HUES6 (cell line): ENCODE measurements around the gene NGB.
"Not testable (repeated sequence)": the region's sequence is repeated elsewhere in the genome, so short reads cannot be mapped to it uniquely, and the experiment has no call there.

Source experiments
- H3K27ac ChIP-seq: 2 replicates; pipeline ENCODE4 v1.7.0; 2013; ENCODE audit warnings: low read depth, mild to moderate bottlenecking, low read length, inconsistent platforms
- H3K27me3 ChIP-seq: 2 replicates; pipeline ENCODE4 v1.6.1; 2013; ENCODE audit warnings: low read length; ENCODE audit not compliant: control insufficient read depth, insufficient read depth
- H3K36me3 ChIP-seq: 2 replicates; pipeline ENCODE4 v1.6.1; 2013; ENCODE audit warnings: low read length; ENCODE audit not compliant: control insufficient read depth, insufficient read depth
- H3K4me1 ChIP-seq: 2 replicates; pipeline ENCODE4 v1.6.1; 2013; ENCODE audit warnings: low read length; ENCODE audit not compliant: control insufficient read depth, insufficient read depth
- H3K4me3 ChIP-seq: 2 replicates; pipeline ENCODE4 v1.5.1; 2013; ENCODE audit warnings: low read depth, low read length
- H3K9ac ChIP-seq: one replicate; pipeline ENCODE4 v1.6.1; 2013; ENCODE audit warnings: mild to moderate bottlenecking, low read length
- H3K9me3 ChIP-seq: 2 replicates; pipeline ENCODE4 v1.6.1; 2013; ENCODE audit warnings: low read depth, low read length; ENCODE audit not compliant: control insufficient read depth, insufficient read depth

The NGB gene

DNA sequence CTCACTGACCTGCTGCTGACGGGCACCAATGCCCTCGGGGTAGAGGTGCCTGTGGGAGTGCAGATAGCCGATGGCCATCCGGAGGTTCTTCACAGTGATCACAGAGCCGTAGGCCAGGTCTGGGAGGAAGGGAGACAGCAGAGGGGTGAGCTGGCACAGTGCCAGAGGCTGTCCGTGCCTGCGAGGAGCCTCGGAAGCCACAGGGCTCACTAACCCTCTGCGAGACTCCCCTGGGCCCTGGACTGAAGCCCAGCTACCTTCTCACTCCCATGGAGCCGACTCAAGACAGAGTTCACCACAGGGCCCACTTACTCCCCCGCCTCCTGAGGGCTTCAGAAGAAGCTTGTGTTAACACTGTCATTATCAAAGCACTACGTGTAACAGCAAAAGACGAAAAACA, 25.1 kb upstream of the NGB start:
- Histone ChIP-seq H3K4me3 (no peak overlapping the region), H3K27me3 (no peaks in the 10 kb centered on the region), H3K9me3 (no peaks in the 10 kb centered on the region), H3K9ac (no peak overlapping the region), H3K4me1 (peaks cover under 1% of the 10 kb centered on the region; the same call in 1 of the 2 replicates), H3K27ac (no peak overlapping the region), H3K36me3 (peaks cover 33% of the 10 kb centered on the region)

DNA sequence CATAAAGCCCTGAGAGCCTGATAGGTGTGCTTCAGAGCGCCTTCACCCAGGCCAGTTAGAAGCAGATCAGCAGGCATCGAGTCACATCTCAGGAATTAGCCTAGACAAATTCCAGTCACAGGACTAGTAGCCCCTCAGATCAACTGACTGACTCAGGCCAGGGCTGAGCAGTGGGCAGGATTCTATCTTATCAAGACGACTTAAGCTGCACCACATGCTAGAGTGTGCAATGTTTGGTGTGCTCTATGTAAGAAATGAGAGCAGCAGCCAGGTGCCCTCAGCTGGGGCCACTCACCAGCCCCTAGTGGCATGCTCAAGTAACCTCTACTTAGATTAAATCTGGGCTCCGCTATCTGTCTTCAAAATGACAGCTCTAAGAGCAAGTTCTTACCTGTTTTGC, 19.7 kb upstream of the NGB start:
- H3K36me3 ChIP-seq, result peaks cover 37% of the 10 kb centered on the region
- H3K4me3 ChIP-seq, result no peak overlapping the region
- H3K27ac ChIP-seq, result no peak overlapping the region
- no peaks in the 10 kb centered on the region; the same call in 1 of the 2 replicates for H3K4me1 ChIP-seq
- H3K9ac ChIP-seq, result no peak overlapping the region
- no peaks in the 10 kb centered on the region for H3K9me3 ChIP-seq
- no peaks in the 10 kb centered on the region for H3K27me3 ChIP-seq

DNA sequence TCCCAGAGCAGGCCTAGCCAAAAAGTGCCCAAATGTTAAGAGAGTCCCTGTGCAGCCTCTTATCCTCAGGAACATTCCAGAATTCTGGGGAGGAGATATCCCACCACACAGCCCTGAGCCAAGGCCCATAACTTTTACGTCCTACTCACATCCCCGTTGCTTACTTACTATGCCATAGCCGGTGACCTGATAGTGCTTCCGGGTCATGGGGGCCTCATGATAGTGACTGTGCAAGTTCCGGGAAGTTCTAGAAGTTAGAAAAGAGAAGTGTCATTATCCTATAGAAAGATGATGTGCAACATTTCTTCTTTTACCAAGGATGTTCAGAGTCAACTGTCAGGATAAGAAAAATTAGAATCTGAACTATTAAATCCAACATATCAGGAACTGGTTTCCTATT, 15.6 kb upstream of the NGB start:
- H3K9me3 ChIP-seq, result no peaks in the 10 kb centered on the region

DNA sequence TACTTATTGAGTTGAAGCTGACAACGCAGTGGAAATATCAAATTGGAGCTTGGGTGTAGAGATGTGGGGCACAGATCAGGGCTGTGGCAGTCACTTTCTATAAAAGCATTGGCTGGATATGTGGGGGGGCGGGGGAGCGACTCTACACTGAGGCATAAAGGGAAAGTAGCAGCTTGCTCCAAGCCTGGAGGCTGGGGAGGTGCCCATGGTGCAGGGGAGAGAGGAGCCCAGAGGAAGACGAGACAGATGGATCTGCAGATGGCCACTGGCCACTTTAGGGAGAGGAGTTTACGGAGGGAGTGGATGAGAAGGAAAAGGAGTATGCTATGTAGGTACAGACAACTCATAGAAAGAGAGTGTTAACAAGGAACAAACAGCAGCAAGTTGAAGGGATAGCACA, 13.5 kb upstream of the NGB start:
- Histone ChIP-seq H3K4me1 (no peaks in the 10 kb centered on the region), H3K9me3 (no peaks in the 10 kb centered on the region), H3K27me3 (no peaks in the 10 kb centered on the region), H3K27ac (no peak overlapping the region), H3K9ac (no peak overlapping the region), H3K36me3 (peaks cover 64% of the 10 kb centered on the region), H3K4me3 (no peak overlapping the region)

More for the DNA sequence above, 15.6 kb upstream of the NGB start:
- Histone ChIP-seq H3K4me1 (no peaks in the 10 kb centered on the region; the same call in 1 of the 2 replicates), H3K36me3 (peaks cover 55% of the 10 kb centered on the region), H3K9ac (no peak overlapping the region), H3K4me3 (no peak overlapping the region), H3K27ac (no peak overlapping the region), H3K27me3 (no peaks in the 10 kb centered on the region)

DNA sequence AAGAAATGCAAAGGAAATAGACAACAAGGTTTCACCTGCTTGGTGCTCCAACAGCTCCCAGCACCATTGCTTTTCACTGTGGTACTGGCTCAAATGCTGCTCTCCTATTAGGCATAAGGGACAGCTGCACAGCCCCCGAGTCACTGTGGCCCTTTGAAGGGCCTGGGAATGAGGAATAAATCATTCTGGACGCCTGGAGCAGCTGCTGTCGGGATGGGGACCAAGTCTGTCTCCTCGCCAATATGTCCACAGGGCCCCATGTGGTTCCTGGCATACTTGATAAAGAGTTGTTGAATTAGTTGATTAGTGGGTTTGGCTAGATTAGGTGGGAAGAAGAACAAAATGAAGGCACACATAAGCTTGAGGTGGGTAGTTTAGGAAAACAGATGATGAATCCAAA, 13.1 kb upstream of the NGB start:
- Histone ChIP-seq H3K4me1 (no peaks in the 10 kb centered on the region), H3K4me3 (no peak overlapping the region), H3K27me3 (no peaks in the 10 kb centered on the region), H3K9me3 (no peaks in the 10 kb centered on the region), H3K9ac (no peak overlapping the region), H3K36me3 (peaks cover 68% of the 10 kb centered on the region), H3K27ac (no peak overlapping the region)

DNA sequence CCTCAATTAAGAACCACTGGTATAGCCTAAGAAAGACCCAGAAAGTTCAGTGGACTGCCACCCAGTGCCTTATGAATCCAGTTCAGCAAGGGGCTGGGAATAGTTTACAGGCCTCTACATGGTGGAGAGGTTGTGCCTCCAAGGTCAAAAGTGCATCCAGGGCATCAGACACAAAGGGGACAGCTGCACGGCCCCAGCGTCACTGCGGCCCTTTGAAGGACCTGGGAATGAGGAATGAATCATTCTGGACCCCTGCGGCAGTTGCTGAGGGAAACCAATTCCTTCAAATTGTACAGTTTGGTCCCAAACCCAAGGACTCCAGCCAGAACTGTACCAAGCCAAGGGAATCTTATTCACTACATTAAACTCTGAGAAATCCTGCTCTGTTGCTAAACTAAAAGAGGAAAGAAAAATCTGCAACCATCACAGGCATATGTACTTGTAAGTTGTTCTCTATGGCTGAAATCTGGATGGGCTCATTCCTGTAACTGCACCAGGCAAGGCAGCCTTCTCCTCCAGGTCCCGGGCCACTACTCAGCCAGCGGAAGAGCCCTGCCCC, 10.9 kb upstream of the NGB start:
- H3K4me3 ChIP-seq, result no peak overlapping the region
- H3K27ac ChIP-seq, result no peak overlapping the region
- no peaks in the 10 kb centered on the region for H3K4me1 ChIP-seq
- H3K9ac ChIP-seq, result no peak overlapping the region
- H3K36me3 ChIP-seq, result peaks cover 67% of the 10 kb centered on the region
- H3K27me3 ChIP-seq, result no peaks in the 10 kb centered on the region
- no peaks in the 10 kb centered on the region for H3K9me3 ChIP-seq

DNA sequence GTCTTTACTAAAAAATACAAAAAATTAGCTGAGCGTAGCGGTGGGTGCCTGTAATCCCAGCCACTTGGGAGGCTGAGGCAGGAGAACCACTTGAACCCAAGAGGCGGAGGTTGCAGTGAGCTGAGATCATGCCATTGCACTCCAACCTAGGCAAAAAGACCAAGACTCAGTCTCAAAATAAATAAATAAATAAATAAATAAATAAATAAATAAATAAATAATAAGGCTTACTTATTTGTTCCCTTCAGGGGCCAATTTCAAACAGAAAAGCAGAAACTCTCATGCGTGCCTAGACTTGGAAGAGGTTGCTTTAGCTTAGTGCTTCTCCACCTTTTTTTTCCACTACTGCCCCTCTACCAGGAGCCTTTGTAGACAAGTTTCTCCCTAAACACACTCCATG, 9.9 kb upstream of the NGB start:
- not testable (repeated sequence) for H3K4me3 ChIP-seq, H3K9me3 ChIP-seq, H3K27ac ChIP-seq, H3K4me1 ChIP-seq, H3K9ac ChIP-seq, H3K27me3 ChIP-seq
- peaks cover 57% of the 10 kb centered on the region for H3K36me3 ChIP-seq

DNA sequence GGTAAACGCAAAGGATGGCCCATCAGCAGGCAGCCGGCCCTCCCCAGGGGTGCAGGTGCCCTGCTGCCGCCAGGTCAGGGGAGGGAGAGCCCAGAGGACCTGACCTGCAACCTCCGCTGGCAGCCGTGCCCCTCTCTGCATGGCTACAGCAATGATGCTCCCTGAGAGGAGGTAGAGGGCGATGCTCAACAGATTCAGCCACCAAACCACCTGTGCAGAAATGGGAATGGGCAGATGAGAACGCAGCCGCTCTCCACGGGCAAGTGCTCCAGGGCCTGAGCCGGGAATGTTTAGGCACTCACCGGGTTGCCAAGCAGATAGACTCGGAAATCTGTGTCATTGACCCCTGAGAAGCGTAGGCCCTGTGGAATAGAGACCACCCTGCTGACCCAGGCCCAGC, 8.7 kb upstream of the NGB start:
- no peaks in the 10 kb centered on the region for H3K9me3 ChIP-seq
- no peak overlapping the region for H3K27ac ChIP-seq
- H3K4me1 ChIP-seq, result no peaks in the 10 kb centered on the region
- no peak overlapping the region for H3K9ac ChIP-seq
- H3K27me3 ChIP-seq, result no peaks in the 10 kb centered on the region
- no peak overlapping the region for H3K4me3 ChIP-seq
- H3K36me3 ChIP-seq, result peaks cover 45% of the 10 kb centered on the region

DNA sequence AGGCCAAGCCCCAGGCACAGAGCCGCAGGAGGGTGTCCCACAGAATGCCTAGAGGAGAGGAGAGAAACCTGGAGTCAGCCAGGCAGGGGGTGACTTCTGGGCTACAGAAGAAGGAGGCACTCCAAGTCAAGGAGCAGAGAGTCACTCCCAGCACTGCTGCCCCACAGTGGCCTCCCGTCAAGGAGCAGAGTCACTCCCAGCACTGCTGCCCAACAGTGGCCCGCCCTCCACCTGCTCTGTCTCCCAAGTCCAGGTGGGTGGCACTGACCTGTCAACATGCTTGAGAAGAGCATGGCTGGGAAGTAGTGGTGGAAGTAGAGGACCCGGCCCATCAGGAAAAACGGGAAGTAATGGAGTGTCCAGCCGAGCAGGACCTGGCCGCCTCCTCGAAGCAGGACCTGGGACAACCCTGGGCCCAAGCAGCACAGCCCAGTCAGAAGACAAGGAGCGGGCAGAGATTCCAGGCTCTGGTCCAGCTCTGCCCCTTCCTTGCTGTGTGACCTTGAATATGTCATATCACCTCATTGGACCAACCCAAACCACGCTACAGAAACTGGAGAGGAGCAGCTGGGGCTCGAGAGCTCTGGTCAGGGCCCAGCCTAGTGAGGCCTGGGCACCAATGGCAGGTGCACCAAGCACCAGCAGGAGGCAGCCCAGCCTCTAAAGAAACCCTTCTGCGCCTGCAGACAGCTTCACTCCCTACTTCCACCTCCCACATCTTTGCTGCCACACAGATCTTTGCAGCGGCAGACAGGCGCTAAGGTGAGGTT, 7.6 kb upstream of the NGB start:
- Histone ChIP-seq H3K27ac (no peak overlapping the region), H3K9ac (no peak overlapping the region), H3K4me1 (no peaks in the 10 kb centered on the region), H3K27me3 (peaks cover 3% of the 10 kb centered on the region; the same call in 1 of the 2 replicates), H3K9me3 (no peaks in the 10 kb centered on the region), H3K4me3 (no peak overlapping the region), H3K36me3 (peaks cover 35% of the 10 kb centered on the region)

DNA sequence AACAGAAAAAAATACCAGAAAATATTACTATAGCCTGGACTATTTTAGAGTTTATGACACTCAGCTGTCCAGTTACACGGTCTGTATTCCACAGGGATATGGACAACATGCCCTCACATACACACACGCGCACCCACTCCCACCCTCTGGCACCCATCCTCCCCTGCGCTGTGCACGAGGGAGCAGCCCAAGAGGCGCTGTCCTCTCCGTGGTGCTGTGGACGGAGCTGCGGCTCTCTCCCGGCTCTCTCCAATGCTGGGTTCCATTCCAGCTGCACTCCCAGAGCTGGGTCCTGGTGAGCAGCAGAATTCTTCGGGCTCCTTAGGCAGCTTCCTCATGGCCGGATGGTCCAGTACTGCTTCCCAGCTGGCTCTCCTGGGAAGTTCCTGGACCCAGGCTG, 6.0 kb upstream of the NGB start:
- no peak overlapping the region for H3K27ac ChIP-seq
- no peak overlapping the region for H3K9ac ChIP-seq
- peaks cover 28% of the 10 kb centered on the region for H3K36me3 ChIP-seq
- no peaks in the 10 kb centered on the region for H3K4me1 ChIP-seq
- H3K4me3 ChIP-seq, result no peak overlapping the region
- H3K27me3 ChIP-seq, result peaks cover 16% of the 10 kb centered on the region
- no peaks in the 10 kb centered on the region for H3K9me3 ChIP-seq

DNA sequence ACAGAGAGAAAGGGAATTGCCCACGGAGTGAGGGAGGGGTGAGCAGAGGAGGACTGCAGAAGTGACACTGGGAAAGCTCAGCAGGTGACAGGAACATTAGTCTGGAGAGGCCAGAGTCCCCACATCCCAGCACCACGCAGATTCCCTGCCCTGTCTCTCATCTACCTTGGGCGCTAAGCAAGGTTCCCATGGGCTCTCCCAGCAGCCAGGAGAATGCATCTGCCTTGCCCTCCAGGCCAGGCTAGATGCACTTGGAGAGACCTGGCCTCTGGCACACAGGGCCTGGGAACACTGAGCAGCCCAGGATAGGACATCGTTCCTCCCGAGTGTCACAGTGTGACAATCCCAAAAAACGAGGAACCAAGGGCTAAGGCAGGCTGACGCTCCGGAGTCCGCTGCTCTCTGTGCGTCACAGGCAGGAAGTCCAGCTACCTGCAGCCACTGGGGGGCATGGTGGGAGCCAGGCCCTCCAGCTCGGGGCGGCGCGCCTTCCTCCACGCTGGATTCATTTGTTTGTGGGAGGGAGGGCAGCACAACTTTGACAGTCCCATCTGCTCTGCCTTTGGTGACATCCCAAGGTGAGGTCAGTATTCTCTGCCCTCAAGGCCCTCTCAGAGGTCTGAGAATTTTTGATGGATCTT, 5.4 kb upstream of the NGB start:
- H3K27ac ChIP-seq, result no peak overlapping the region
- no peaks in the 10 kb centered on the region for H3K4me1 ChIP-seq
- H3K36me3 ChIP-seq, result peaks cover 28% of the 10 kb centered on the region
- no peaks in the 10 kb centered on the region for H3K9me3 ChIP-seq
- H3K9ac ChIP-seq, result no peak overlapping the region
- H3K4me3 ChIP-seq, result no peak overlapping the region
- peaks cover 22% of the 10 kb centered on the region for H3K27me3 ChIP-seq
